H9 (cell line): ENCODE results near the gene TBATA. TPM values are rescaled to one million over a fixed set of nuclear protein-coding genes. Genes with fewer than 3 reads are reported as not detected.

ENCODE experiments used
- DNase-seq: peaks from one replicate; pipeline ENCODE4 v3.0.0-alpha.2; 2017
- H2AFZ ChIP-seq: one replicate; pipeline ENCODE4 v1.6.1; 2013; ENCODE audit warnings: mild to moderate bottlenecking, low read length, control low read depth, moderate library complexity
- H2AK5ac ChIP-seq: 2 replicates; pipeline ENCODE4 v1.6.1; 2013; ENCODE audit warnings: low read length, control low read depth, mixed read lengths; ENCODE audit not compliant: insufficient read length
- H2BK120ac ChIP-seq: one replicate; pipeline ENCODE4 v1.6.1; 2013; ENCODE audit warnings: low read depth, mild to moderate bottlenecking, low read length, control low read depth, inconsistent platforms; ENCODE audit not compliant: poor library complexity, severe bottlenecking
- H2BK12ac ChIP-seq: 2 replicates; pipeline ENCODE4 v1.6.1; 2013; ENCODE audit warnings: low read length, control low read depth, mixed read lengths, low read depth; ENCODE audit not compliant: insufficient read length
- H2BK15ac ChIP-seq: 2 replicates; pipeline ENCODE4 v1.6.1; 2013; ENCODE audit warnings: low read depth, low read length, control low read depth
- H2BK20ac ChIP-seq: one replicate; pipeline ENCODE4 v1.6.1; 2013; ENCODE audit warnings: low read depth, mild to moderate bottlenecking, low read length, control low read depth, inconsistent platforms; ENCODE audit not compliant: poor library complexity, severe bottlenecking
- H2BK5ac ChIP-seq: 2 replicates; pipeline ENCODE4 v1.6.1; 2013; ENCODE audit warnings: low read length, control low read depth, mixed read lengths; ENCODE audit not compliant: insufficient read length
- H3K14ac ChIP-seq: 2 replicates; pipeline ENCODE4 v1.6.1; 2013; ENCODE audit warnings: low read length, control low read depth; ENCODE audit not compliant: insufficient read depth
- H3K18ac ChIP-seq: 2 replicates; pipeline ENCODE4 v1.6.1; 2013; ENCODE audit warnings: low read depth, mild to moderate bottlenecking, mixed read lengths, low read length, control low read depth; ENCODE audit not compliant: insufficient read length
- H3K23ac ChIP-seq: 2 replicates; pipeline ENCODE4 v1.6.1; 2013; ENCODE audit warnings: low read length, control low read depth, mixed read lengths, low read depth; ENCODE audit not compliant: insufficient read length
- H3K23me2 ChIP-seq: 2 replicates; pipeline ENCODE4 v1.6.1; 2013; ENCODE audit warnings: low read depth, mild to moderate bottlenecking, mixed read lengths, low read length, control low read depth; ENCODE audit not compliant: insufficient read length, poor library complexity, severe bottlenecking
- H3K27ac ChIP-seq: 2 replicates; pipeline ENCODE4 v1.5.1; 2013; ENCODE audit warnings: low read length, control low read depth, mixed read lengths, low read depth; ENCODE audit not compliant: insufficient read length
- H3K27me3 ChIP-seq: 2 replicates; pipeline ENCODE4 v1.6.1; 2013; ENCODE audit warnings: low read length, control low read depth, inconsistent platforms; ENCODE audit not compliant: insufficient read depth
- H3K4ac ChIP-seq: 2 replicates; pipeline ENCODE4 v1.6.1; 2013; ENCODE audit warnings: low read depth, mild to moderate bottlenecking, control low read depth, inconsistent platforms, low read length, moderate library complexity
- H3K4me1 ChIP-seq: 2 replicates; pipeline ENCODE4 v1.6.1; 2013; ENCODE audit warnings: low read length, control low read depth, inconsistent platforms; ENCODE audit not compliant: insufficient read depth
- H3K4me2 ChIP-seq: 2 replicates; pipeline ENCODE4 v1.6.1; 2013; ENCODE audit warnings: low read length, control low read depth, mixed read lengths; ENCODE audit not compliant: insufficient read length, insufficient read depth
- H3K56ac ChIP-seq: 2 replicates; pipeline ENCODE4 v1.6.1; 2013; ENCODE audit warnings: low read depth, mild to moderate bottlenecking, mixed read lengths, low read length, control low read depth; ENCODE audit not compliant: insufficient read length
- H3K79me1 ChIP-seq: 2 replicates; pipeline ENCODE4 v1.6.1; 2013; ENCODE audit warnings: low read depth, mild to moderate bottlenecking, moderate library complexity, low read length, control low read depth, inconsistent platforms; ENCODE audit not compliant: insufficient read depth, poor library complexity, severe bottlenecking
- H3K79me2 ChIP-seq: 2 replicates; pipeline ENCODE4 v1.6.1; 2013; ENCODE audit warnings: low read length, control low read depth, inconsistent platforms; ENCODE audit not compliant: insufficient read depth
- H3K9ac ChIP-seq: 2 replicates; pipeline ENCODE4 v1.6.1; 2013; ENCODE audit warnings: low read length, control low read depth, mixed read lengths; ENCODE audit not compliant: insufficient read length; ENCODE audit errors: extremely low read depth
- H3K9me3 ChIP-seq: one replicate; pipeline ENCODE4 v1.6.1; 2013; ENCODE audit warnings: low read depth, low read length, inconsistent platforms; ENCODE audit not compliant: control insufficient read depth
- H3T11ph ChIP-seq: one replicate; pipeline ENCODE4 v1.6.1; 2013; ENCODE audit warnings: mild to moderate bottlenecking, low read length, control low read depth, inconsistent platforms
- H4K20me1 ChIP-seq: one replicate; pipeline ENCODE4 v1.6.1; 2013; ENCODE audit not compliant: control insufficient read depth, insufficient read length, insufficient read depth
- H4K5ac ChIP-seq: 2 replicates; pipeline ENCODE4 v1.6.1; 2013; ENCODE audit warnings: low read depth, mild to moderate bottlenecking, mixed read lengths, low read length, control low read depth; ENCODE audit not compliant: insufficient read length
- H4K8ac ChIP-seq: replicated peaks from 2 replicates; pipeline ENCODE4 v1.6.1; 2013; ENCODE audit warnings: low read length, control low read depth, mixed read lengths, low read depth; ENCODE audit not compliant: insufficient read length
- H4K91ac ChIP-seq: 2 replicates; pipeline ENCODE4 v1.6.1; 2013; ENCODE audit warnings: low read depth, mild to moderate bottlenecking, moderate library complexity, mixed read lengths, low read length, control low read depth; ENCODE audit not compliant: insufficient read length
- H3K27ac Mint-ChIP-seq, 3 experiments: 2 replicates in 2 of 3; 3 replicates in 1 of 3; pipeline ENCODE4 v1.8.0; 2020 to 2021; ENCODE audit warnings: mixed read lengths in 3 of 3, mild to moderate bottlenecking in 1 of 3, moderate library complexity in 1 of 3
- H3K27me3 Mint-ChIP-seq: 2 replicates; pipeline ENCODE4 v1.8.0; 2021; ENCODE audit warnings: low read depth, mild to moderate bottlenecking, moderate library complexity, mixed read lengths
- H3K36me3 Mint-ChIP-seq, 3 experiments: 2 replicates in 2 of 3; 3 replicates in 1 of 3; pipeline ENCODE4 v1.8.0; 2020 to 2021; ENCODE audit warnings: low read depth in 3 of 3, mixed read lengths in 3 of 3; ENCODE audit not compliant: insufficient read depth in 1 of 3
- H3K4me1 Mint-ChIP-seq, 2 experiments: 2 replicates each; pipeline ENCODE4 v1.8.0; 2020; ENCODE audit warnings: mixed read lengths in 2 of 2
- H3K4me3 Mint-ChIP-seq, 2 experiments: 2 replicates in 1 of 2; 3 replicates in 1 of 2; pipeline ENCODE4 v1.8.0; 2020 to 2021; ENCODE audit warnings: mild to moderate bottlenecking in 2 of 2, mixed read lengths in 2 of 2, moderate library complexity in 1 of 2
- H3K9me3 Mint-ChIP-seq, 2 experiments: 2 replicates in 1 of 2; 3 replicates in 1 of 2; pipeline ENCODE4 v1.8.0; 2020; ENCODE audit warnings: mild to moderate bottlenecking in 2 of 2, mixed read lengths in 2 of 2, moderate library complexity in 1 of 2
- CTCF ChIP-seq: fragments of 200-600 bp; sonication (generic); conservative IDR thresholded peaks from 3 replicates; pipeline ENCODE4 v1.8.0; 2021; ENCODE audit warnings: antibody characterized with exemption, mild to moderate bottlenecking
- WGBS: extraction: QIAGEN DNeasy Blood & Tissue Kit; methylation state at CpG from one replicate; pipeline ENCODE4 v1.1.7; 2013; ENCODE audit warnings: missing lambda C conversion rate, low lambda C conversion rate, mixed read lengths; ENCODE audit not compliant: insufficient read length; ENCODE audit errors: extremely low coverage; 5-methylcytosine and 5-hydroxymethylcytosine counted together
- total RNA-seq: library from RNA; stranded (reverse); gene quantifications from 2 replicates; pipeline ENCODE4 v1.2.1, GENCODE V29; 2021

TBATA gene
- total RNA-seq, 1 experiment from 2014 or later = not detected

- no peaks in the 10 kb centered on the region for H3K79me1 ChIP-seq
- H3K36me3 Mint-ChIP-seq = no peaks in the 10 kb centered on the region; a peak in 2 of 7 replicates
- H3K14ac ChIP-seq = no peak overlapping the region
- no peak overlapping the region for H3K27ac Mint-ChIP-seq
- no peak for DNase-seq
- H4K91ac ChIP-seq = no peak overlapping the region
- H3K9ac ChIP-seq = no peak overlapping the region
- no peak overlapping the region for H2BK12ac ChIP-seq
- H2BK120ac ChIP-seq = no peak overlapping the region
- H3K9me3 ChIP-seq = no peaks in the 10 kb centered on the region
- no peaks in the 10 kb centered on the region for H3K27me3 ChIP-seq
- no peak overlapping the region for H4K8ac ChIP-seq
- TF ChIP-seq CTCF = no peak
- no peak overlapping the region for H2BK15ac ChIP-seq
- H2AFZ ChIP-seq = no peak overlapping the region
- H3K79me2 ChIP-seq = no peaks in the 10 kb centered on the region
- no peak overlapping the region for H3K56ac ChIP-seq
- no peak overlapping the region for H3K4me2 ChIP-seq
- H2BK5ac ChIP-seq = no peak overlapping the region
- H4K5ac ChIP-seq = no peak overlapping the region
- H3T11ph ChIP-seq = no peak overlapping the region
- no peak overlapping the region for H3K23ac ChIP-seq
- H3K27ac ChIP-seq = no peak overlapping the region
- no peaks in the 10 kb centered on the region for H3K4me1 ChIP-seq
- peaks cover 2% of the 10 kb centered on the region for H4K20me1 ChIP-seq
- no peak overlapping the region for H2AK5ac ChIP-seq
- no peak overlapping the region for H3K4me3 Mint-ChIP-seq
- no peak overlapping the region for H3K18ac ChIP-seq
- H2BK20ac ChIP-seq = no peak overlapping the region
- no peak overlapping the region for H3K4ac ChIP-seq
- H3K4me1 Mint-ChIP-seq = peaks cover 5 to 8% of the 10 kb centered on the region in 2 experiments; a peak in 3 of 4 replicates
- no peaks in the 10 kb centered on the region for H3K23me2 ChIP-seq
- no CpG with 5 or more reads among the region's 9 CpGs for WGBS
- H3K9me3 Mint-ChIP-seq = no peaks in the 10 kb centered on the region
- H3K27me3 Mint-ChIP-seq = peaks cover 1% of the 10 kb centered on the region
These were observed 11.7 kb downstream of the TBATA start for GRCh38 chr10:70773461-70773860.
